GM19099 (cell line): ENCODE results near the gene PTPRT.

Source experiments
- POLR2A ChIP-seq: IDR thresholded peaks from 3 replicates; pipeline ENCODE4 v1.6.1; 2011; ENCODE audit warnings: low read depth; ENCODE audit not compliant: insufficient read length; ENCODE audit errors: extremely low read depth

PTPRT gene

DNA sequence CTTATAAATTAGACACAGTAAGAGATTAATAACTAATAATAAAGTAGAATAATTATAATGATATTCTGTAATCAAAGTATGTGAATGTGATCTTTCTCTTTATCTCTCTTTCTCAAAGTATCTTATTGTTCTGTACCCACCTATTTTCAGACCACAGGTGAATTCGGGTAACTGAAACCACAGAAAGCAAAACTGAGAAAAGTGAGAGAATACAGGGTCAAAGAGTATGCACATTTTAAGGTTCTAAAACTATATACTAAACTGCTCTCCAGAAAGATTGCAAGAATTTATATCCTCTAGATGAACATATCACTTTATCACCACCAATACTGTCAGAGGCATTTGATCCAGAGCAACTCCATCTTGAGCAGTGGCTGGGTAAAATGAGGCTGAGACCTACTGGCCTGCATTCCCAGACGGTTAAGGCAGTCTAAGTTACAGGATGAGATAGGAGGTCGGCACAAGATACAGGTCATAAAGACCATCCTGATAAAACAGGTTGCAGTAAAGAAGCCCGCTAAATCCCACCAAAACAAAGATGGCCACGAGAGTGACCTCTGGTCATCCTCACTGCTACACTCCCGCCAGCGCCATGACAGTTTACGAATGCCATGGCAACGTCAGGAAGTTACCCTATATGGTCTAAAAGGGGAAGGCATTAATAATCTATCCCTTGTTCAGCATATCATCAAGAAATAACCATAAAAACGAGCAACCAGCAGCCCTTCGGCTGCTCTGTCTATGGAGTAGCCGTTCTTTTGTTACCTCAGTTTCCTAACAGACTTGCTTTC is 211.3 kb downstream of the PTPRT start:
- no peak for TF ChIP-seq POLR2A

DNA sequence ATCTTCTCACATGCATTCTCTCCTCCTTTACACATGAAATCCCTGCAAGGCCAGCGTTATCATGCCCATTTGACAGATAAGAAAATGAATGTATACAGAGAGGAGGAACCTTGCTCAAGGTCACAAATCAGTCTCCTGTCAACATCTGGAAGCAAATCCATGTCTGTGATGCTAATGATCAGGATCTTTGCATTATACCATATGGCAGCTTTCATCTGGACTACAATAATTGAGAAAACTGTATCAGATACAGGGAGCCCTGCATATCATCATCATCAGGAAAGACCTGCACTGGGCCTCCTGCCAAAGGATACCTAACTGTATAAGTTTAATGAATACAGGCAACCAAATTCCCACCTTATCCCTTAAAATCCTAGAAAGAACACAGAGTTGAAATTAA is 213.7 kb downstream of the PTPRT start:
- no peak for TF ChIP-seq POLR2A

DNA sequence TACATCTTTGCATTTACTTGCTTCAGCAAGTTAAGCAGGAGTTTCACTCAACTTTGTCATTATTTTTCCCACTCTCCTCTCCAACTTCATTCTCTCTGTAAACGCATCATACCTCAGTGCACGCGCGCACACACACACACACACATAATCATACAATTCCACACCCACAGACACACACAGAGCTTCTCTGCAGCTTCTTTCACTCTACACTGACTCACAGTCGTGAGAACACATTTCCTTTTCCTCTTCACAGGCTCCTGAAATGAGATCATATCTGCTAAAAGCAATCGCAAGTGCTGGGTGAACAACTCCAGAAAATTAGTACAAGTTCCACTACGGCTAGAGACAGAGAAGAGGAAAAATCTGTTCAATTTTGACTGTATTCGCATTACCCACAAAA is 215.4 kb downstream of the PTPRT start:
- no peak for TF ChIP-seq POLR2A

DNA sequence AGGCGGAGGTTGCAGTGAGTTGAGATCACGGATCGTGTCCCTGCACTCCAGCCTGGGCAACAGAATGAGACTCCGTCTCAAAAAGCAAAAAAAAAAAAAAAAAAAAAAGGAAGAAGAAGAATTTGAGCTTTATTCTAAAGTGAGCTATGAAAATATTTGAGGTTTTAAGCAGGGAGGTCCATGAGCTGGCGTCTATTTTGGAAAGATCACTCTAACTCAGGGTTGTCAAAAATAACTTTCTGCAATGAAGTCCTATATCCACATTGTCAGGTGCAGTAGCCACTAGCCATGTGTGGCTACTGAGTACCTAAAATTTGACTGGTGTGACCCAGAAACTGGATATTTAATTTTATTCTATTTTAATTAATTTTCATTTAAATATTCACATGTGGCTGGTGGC is 217.1 kb downstream of the PTPRT start:
- TF ChIP-seq POLR2A, result no peak

DNA sequence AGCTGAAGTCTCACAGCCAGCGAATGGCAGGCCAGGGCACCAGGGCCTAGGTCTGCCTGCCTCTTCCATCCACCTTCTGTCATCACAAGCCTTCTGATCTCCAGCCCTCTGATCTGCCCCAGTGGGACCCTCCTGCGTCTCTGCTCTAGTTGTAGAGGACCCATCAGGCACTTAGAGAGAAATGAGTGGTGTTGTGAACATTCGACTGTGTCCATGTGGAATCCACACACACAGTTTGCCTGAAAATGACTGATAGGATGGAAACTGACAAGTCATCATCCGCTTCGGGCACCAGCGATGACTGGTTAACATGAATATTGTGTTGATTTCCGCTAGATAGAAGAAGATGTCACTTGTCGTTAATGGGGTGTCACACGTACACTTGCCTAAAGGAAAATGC is 221.0 kb downstream of the PTPRT start:
- TF ChIP-seq POLR2A, result no peak

DNA sequence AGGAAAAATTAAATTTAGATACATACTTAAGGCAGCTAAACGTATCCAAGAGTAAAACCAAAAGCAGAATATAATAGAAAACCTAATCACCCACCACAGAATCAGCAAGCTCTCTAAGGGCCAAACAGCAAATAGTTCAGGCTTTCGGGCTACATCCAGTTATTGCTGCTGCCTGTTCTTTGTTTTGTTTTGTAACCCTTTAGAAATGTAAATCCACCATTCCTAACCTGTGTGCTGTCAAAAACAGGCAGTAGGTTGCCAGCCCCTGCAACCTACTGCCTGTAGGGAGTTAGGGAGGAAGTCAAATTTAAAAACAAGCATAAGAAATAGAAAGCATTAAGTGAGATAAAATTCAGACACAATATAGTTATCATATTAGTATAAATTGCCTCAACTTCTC is 225.9 kb downstream of the PTPRT start:
- no peak for TF ChIP-seq POLR2A

DNA sequence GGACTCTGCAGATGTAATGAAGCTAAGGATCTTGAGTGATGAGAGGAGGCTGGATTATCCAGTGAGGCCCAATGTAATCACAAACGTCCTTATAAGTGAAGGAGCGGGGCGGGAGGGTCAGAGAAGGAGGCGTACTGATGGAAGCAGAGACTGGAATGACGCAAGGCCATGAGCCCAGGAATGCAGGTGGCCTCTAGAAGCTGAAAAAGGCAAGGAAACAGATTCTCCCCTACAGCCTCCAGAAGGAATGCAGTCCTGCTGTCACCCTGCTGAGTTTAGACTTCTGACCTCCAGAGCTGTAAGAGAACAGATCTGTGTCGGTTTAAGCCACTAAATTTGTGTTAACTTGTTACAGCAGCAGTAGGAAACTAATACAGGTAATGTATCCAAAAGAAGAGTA is 227.9 kb downstream of the PTPRT start:
- no peak for TF ChIP-seq POLR2A

DNA sequence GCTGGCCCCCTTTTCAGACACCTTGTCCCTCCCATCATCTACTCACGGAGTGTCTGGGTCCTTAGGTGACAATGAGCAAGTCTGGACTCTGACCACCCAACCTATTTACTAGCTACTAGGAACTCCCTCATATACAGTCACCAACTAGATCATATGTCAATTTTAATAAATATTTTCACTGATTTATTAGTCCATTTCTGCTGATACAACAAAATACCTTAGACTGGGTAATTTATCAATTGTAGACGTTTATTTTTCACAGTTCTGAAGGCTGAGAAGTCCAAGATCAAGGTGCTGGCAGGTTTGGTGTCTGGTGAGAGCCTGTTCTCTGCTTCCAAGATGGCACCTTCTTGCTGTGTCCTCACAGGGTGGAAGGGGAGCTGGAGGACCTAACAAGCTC is 229.7 kb downstream of the PTPRT start:
- TF ChIP-seq POLR2A, result no peak

DNA sequence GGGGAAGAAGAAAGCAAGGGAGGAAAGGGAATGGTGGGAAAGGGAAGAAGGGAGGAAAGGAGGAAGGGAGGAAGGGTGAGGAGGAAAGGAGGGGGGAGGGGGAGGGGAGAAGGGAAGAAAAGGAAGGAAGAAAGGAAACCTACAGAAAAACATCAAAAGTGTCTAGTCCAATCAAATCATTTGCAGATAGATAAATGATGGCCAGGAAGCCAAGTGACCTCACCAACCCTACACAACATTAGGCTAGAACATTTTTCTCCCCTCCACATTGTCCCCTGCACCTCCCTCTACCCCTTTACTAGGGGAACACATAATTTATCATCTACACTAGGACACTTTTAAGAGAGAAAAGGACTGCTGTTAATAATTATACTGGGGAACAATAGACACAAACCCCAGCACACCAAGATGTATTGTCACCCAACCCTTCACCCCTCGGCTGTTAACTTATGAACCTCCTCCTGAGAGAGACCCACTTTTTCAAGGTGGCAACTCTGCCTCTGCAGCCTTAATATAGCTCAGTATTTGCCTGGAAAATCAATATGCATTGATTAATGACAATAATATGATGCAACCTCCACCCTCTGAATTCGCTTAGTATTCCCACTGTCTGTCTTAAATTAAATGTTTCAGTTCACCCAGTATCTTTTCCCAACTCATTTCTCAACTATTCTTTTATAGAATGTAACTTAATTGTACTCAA is 231.2 kb downstream of the PTPRT start:
- TF ChIP-seq POLR2A, result no peak

DNA sequence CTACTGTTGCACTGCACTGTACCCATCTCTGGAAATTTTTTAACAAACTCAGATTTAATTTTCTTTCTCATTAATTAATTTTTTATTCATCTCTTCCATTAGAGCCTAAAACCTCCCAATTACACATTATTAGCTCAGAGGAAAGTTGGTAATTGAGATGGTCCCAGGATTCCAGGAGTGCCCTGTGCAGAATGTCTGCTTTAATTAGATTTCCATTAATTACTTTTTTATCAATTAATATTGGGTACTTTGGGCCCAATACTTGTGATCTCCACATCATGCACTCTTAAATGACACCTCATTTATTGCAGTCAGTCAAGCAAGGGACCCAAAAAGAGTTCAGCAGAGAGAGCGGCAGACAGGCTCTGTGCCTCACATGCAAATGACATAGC is 232.0 kb downstream of the PTPRT start:
- TF ChIP-seq POLR2A, result no peak

DNA sequence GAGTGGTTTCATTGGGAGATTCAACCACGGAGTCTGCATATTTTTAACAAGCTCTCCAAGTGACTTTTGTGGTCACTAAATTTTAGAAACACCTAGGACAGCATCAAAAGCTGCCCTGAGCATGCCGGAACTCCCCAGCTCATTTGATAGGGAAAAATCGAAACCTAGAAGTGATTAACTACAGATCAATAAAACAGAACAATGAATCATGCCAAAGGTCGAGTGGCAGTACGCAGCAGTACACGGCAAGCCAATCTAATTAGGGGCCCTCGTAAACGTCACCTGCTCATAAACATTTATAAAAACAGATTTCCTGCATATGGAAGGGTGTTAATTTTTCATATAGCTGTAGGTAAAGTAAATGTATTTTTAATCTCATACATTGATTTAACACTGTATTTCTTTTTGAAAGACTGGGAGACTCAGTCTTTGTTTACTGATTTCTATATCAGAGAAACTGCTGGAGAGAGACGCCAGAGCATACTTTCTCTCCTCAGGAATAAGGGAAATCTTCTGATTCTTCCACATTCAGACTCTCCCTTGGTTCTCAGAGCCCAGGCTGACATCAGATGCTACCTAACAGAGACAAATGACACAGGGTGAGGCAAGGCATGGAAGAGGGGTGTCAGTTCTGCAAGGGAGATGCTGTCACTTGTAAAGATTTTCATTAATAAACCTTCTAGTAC is 232.5 kb downstream of the PTPRT start:
- TF ChIP-seq POLR2A, result no peak

DNA sequence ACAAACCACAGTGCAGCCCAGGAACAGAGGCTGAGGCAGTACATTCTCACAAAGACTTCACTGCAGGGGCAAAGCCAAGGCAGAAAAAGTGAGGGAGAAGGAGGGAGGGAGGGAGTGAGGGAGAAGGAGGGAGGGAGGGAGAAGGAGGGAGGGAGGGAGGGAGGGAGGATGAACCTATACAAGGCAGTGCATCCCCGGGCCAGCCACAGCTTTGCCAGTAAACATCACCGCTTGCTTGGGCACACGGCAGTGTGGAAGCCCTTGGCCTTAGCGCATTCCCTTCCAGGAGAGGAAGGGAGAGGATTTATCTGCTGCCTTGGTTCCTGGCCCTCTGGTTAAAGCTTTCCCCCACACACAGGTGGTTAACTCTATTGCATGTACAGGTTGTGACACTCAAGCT is 234.0 kb downstream of the PTPRT start:
- TF ChIP-seq POLR2A, result no peak

DNA sequence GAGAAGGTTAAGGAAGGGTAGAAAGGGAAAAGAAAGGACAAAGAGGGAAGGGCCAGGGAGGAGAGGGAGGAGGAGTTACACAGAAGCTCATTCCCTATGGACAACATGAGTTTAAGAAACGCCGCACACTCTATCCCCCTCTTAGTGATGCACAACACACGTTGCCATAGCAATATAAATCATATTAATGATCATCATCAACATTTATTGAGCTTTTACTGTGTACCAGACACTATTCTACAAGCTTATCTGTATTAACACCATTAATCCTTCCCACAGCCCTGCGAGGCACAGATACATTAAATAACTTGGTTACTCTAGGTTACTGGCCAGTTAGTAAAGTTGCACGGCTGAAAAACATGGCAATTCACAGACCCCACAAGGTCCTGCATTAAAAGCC is 234.8 kb downstream of the PTPRT start:
- no peak for TF ChIP-seq POLR2A

DNA sequence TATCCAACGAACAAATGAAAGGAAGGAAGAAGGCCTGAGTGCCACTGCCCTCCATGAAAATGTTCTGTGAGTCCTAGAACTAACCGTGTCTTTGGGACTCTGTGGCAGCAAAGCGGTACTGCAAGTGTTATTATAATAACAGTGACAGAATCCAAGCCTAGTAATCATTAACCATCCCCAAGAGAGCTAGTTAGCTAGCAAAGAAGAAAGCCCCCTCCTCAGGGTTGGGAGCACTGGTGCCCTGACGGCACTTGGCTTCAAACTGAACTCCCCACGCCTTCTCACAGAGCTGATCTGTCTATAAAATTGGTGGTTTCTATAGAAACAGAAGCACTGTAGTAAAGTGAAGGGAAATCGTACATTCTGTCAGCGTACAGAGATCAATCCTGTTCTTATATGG is 239.8 kb downstream of the PTPRT start:
- no peak for TF ChIP-seq POLR2A

DNA sequence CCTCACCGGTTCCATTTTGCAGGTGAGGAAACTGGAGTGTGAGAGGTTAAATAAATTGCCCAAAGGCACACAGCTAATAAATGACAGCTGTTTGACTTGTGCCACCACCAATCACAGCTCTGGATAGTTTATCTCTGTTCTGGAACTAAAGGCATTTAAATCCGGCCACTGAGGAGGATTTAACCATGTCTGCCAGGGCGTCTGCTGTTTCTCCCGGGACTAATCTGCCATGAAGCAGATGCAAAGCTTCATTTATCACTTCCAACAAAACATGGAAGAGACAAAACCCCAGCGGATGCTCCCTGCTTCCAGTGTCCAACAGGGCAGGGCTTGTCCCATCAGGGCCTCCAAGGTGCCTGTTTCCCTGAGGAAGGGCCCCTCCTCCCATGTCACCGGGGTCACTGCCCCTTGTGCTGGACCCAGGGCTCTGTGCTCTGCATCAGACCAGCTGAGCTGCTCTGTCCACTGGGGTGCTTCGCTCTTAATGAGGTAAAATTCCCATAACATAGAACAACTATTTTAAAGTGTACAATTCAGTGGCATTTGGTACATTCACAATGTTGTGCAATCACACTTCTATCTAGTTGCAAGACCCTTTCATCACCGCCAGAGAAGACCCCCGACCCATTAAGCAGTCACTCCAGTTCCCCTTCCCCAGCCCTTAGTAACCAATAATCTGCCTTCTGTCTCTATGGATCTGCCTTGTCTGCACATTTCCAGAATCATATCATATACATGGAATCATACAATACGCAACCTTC is 244.3 kb downstream of the PTPRT start:
- no peak for TF ChIP-seq POLR2A
